OCI-LY3 (cell line): ENCODE results near the gene TEPSIN.

ENCODE experiments used
- CTCF ChIP-seq: fragments of 200-600, 300-600 bp; sonication (generic); IDR thresholded peaks from 2 replicates; pipeline ENCODE4 v1.5.1; 2014; ENCODE audit warnings: antibody characterized with exemption, low read length, low read depth
- EZH2phosphoT487 ChIP-seq: fragments of 200-600 bp; shearing (Covaris generic); IDR thresholded peaks from 2 replicates; pipeline ENCODE4 v1.6.1; 2018; ENCODE audit warnings: antibody characterized with exemption, mixed run types, low read depth

GRCh38 chr17:81247339-81247990 lies 8.6 kb upstream of the TEPSIN start:
- no peak for TF ChIP-seq CTCF
- TF ChIP-seq EZH2phosphoT487 = no peak
